SK-N-SH (cell line): ENCODE data around the gene KRTAP3-2.

Experiments
- CHD2 ChIP-seq: fragments of 150-350 bp; IDR thresholded peaks from 2 replicates; pipeline ENCODE4 v1.6.1; 2018; ENCODE audit warnings: low read length; ENCODE audit not compliant: partially characterized antibody
- CTCF ChIP-seq: fragments of 200-600 bp; sonication (generic); IDR thresholded peaks from 2 replicates; pipeline ENCODE4 v1.6.1; 2017; ENCODE audit warnings: antibody characterized with exemption, mild to moderate bottlenecking, moderate library complexity
- EZH2phosphoT487 ChIP-seq: fragments of 200-600 bp; sonication (generic); IDR thresholded peaks from 2 replicates; pipeline ENCODE4 v1.6.1; 2017; ENCODE audit warnings: low read depth, mixed run types, mild to moderate bottlenecking, antibody characterized with exemption, moderate library complexity, borderline replicate concordance
- FOXM1 ChIP-seq: IDR thresholded peaks from 2 replicates; pipeline ENCODE4 v1.4.0; 2012; ENCODE audit warnings: low read depth, mild to moderate bottlenecking
- NRF1 ChIP-seq: IDR thresholded peaks from 2 replicates; pipeline ENCODE4 v1.6.1; 2012; ENCODE audit warnings: low read depth, mild to moderate bottlenecking, low read length
- POLR2AphosphoS5 ChIP-seq: IDR thresholded peaks from 2 replicates; pipeline ENCODE4 v1.6.1; 2012; ENCODE audit warnings: low read depth, low read length
- RAD21 ChIP-seq: IDR thresholded peaks from 2 replicates; pipeline ENCODE4 v1.6.1; 2012; ENCODE audit warnings: mild to moderate bottlenecking, low read length
- RFX5 ChIP-seq: IDR thresholded peaks from 2 replicates; pipeline ENCODE4 v1.6.1; 2012; ENCODE audit warnings: mild to moderate bottlenecking, improper control_type of control experiment, low read length
- TAF1 ChIP-seq: IDR thresholded peaks from 2 replicates; pipeline ENCODE4 v1.6.1; 2012; ENCODE audit warnings: low read depth, mild to moderate bottlenecking, low read length, moderate library complexity, borderline replicate concordance
- YY1 ChIP-seq: IDR thresholded peaks from 2 replicates; pipeline ENCODE4 v1.4.0; 2012; ENCODE audit warnings: low read depth, mild to moderate bottlenecking
- TF ChIP-seq, protein P1 (sequence below): IDR thresholded peaks from 2 replicates; pipeline ENCODE4 v1.4.0; 2012; ENCODE audit warnings: low read depth, borderline replicate concordance
- TF ChIP-seq, protein P2 (sequence below): IDR thresholded peaks from 2 replicates; pipeline ENCODE4 v1.6.1; 2012; ENCODE audit warnings: mild to moderate bottlenecking, low read depth, low read length, moderate library complexity

- TF ChIP-seq EZH2phosphoT487 (no peak), RFX5 (no peak), POLR2AphosphoS5 (no peak), NRF1 (no peak), FOXM1 (no peak), TAF1 (no peak), CTCF (no peak), CHD2 (no peak), YY1 (no peak), RAD21 (no peak)
- TF ChIP-seq, protein P1, sequence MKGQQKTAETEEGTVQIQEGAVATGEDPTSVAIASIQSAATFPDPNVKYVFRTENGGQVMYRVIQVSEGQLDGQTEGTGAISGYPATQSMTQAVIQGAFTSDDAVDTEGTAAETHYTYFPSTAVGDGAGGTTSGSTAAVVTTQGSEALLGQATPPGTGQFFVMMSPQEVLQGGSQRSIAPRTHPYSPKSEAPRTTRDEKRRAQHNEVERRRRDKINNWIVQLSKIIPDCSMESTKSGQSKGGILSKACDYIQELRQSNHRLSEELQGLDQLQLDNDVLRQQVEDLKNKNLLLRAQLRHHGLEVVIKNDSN, result no peak
- TF ChIP-seq, protein P2, sequence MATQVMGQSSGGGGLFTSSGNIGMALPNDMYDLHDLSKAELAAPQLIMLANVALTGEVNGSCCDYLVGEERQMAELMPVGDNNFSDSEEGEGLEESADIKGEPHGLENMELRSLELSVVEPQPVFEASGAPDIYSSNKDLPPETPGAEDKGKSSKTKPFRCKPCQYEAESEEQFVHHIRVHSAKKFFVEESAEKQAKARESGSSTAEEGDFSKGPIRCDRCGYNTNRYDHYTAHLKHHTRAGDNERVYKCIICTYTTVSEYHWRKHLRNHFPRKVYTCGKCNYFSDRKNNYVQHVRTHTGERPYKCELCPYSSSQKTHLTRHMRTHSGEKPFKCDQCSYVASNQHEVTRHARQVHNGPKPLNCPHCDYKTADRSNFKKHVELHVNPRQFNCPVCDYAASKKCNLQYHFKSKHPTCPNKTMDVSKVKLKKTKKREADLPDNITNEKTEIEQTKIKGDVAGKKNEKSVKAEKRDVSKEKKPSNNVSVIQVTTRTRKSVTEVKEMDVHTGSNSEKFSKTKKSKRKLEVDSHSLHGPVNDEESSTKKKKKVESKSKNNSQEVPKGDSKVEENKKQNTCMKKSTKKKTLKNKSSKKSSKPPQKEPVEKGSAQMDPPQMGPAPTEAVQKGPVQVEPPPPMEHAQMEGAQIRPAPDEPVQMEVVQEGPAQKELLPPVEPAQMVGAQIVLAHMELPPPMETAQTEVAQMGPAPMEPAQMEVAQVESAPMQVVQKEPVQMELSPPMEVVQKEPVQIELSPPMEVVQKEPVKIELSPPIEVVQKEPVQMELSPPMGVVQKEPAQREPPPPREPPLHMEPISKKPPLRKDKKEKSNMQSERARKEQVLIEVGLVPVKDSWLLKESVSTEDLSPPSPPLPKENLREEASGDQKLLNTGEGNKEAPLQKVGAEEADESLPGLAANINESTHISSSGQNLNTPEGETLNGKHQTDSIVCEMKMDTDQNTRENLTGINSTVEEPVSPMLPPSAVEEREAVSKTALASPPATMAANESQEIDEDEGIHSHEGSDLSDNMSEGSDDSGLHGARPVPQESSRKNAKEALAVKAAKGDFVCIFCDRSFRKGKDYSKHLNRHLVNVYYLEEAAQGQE, result no peak
Measured at GRCh38 chr17:40992666-40993065, 7.0 kb downstream of the KRTAP3-2 start.
